A673 (cell line): ENCODE results near the gene SKI.

Experiments
- EZH2 ChIP-seq: fragments of 200-600 bp; sonication (generic); IDR thresholded peaks from 2 replicates; pipeline ENCODE4 v1.6.1; 2017; ENCODE audit warnings: borderline replicate concordance, low read depth, mild to moderate bottlenecking, mixed read lengths, antibody characterized with exemption, low read length; ENCODE audit not compliant: poor library complexity, severe bottlenecking
- TF ChIP-seq, protein P1 (sequence below): fragments of 300-800, 200-600 bp; sonication (generic); conservative IDR thresholded peaks from 2 replicates; pipeline ENCODE4 v1.5.1; 2017; ENCODE audit warnings: low read depth, mild to moderate bottlenecking, antibody characterized with exemption, low read length, moderate library complexity, mixed read lengths

DNA sequence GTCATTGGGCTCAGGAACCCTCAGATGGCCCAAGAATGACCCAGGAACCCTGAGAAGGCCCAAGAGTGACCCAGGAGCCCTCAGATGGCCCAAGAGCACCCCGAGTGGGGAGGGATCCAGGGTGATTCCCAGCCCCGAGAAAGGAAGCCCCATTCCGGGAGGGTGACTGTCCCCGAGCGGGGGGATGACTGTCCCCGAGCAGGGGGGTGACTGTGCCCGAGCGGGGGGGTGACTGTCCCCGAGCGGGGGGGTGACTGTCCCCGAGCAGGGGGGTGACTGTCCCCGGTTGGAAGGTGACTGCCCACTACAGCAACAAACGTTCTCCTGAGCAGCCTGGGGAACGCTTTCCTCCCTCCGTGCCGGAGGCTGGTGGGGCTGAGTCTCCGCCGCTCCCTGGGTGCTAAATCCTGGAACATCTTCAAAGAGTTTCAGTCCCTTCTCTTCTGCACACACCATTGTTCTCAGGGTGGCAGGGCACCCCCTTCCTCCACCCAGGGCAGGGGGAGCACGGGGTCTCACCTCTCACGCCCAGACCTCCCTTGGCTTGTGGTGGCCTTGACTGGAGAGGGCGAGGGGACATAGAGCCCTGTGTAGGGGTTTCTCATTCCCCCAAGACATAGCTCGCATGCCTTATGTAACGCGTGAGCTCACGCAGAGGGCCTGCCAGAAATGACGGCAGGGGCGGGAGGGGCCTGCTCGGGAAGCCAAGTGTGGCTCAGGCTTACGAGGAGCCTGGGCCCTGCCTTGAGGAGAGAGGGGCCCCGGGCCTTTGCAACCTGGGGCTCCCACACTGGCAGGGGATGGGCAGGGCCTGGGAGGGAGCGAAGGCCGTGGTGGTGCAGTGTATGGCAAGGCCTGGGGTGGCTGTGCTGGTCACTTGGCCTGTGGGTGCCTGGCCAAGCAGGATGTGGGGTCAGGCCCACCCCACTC, 14.3 kb upstream of the SKI start:
- no peak for TF ChIP-seq EZH2
- TF ChIP-seq, protein P1, sequence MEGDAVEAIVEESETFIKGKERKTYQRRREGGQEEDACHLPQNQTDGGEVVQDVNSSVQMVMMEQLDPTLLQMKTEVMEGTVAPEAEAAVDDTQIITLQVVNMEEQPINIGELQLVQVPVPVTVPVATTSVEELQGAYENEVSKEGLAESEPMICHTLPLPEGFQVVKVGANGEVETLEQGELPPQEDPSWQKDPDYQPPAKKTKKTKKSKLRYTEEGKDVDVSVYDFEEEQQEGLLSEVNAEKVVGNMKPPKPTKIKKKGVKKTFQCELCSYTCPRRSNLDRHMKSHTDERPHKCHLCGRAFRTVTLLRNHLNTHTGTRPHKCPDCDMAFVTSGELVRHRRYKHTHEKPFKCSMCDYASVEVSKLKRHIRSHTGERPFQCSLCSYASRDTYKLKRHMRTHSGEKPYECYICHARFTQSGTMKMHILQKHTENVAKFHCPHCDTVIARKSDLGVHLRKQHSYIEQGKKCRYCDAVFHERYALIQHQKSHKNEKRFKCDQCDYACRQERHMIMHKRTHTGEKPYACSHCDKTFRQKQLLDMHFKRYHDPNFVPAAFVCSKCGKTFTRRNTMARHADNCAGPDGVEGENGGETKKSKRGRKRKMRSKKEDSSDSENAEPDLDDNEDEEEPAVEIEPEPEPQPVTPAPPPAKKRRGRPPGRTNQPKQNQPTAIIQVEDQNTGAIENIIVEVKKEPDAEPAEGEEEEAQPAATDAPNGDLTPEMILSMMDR = no peak
